D721Med (cell line): ENCODE data around the gene NECTIN2.
"Not testable (repeated sequence)": the region's sequence is repeated elsewhere in the genome, so short reads cannot be mapped to it uniquely, and the experiment has no call there.

Experiments
- DNase-seq: peaks from one replicate; pipeline ENCODE4 v3.0.0; 2011; ENCODE audit warnings: low spot score; ENCODE audit not compliant: insufficient read length
- FAIRE-seq: peaks from 2 replicates; lab custom pipeline; 2011; peaks lifted over from hg19 to GRCh38; lab: Jason Lieb, UNC
- CTCF ChIP-seq: IDR thresholded peaks from 2 replicates; pipeline ENCODE4 v1.5.1; 2012; ENCODE audit warnings: mild to moderate bottlenecking, control low read depth; ENCODE audit not compliant: insufficient read depth; ENCODE audit errors: missing control alignments

The NECTIN2 gene

GRCh38 chr19:44887648-44888047 lies 41.6 kb downstream of the NECTIN2 start:
- DNase-seq: no peak
- no peak for TF ChIP-seq CTCF
- FAIRE-seq: no peak

- not testable (repeated sequence) for DNase-seq, FAIRE-seq
These were observed 42.2 kb downstream of the NECTIN2 start for GRCh38 chr19:44888335-44888734.

GRCh38 chr19:44889830-44890365 lies 43.8 kb downstream of the NECTIN2 start:
- FAIRE-seq: no peak
- no peak for DNase-seq
- TF ChIP-seq CTCF: no peak

- FAIRE-seq: peak; percentile 77
- no peak for TF ChIP-seq CTCF
- peak; percentile 79 for DNase-seq
These were observed 44.4 kb downstream of the NECTIN2 start for GRCh38 chr19:44890366-44891015.

GRCh38 chr19:44891016-44891882 lies 45.2 kb downstream of the NECTIN2 start, which contains the start of gene TOMM40:
TSS of gene TOMM40 (plus strand) at chr19:44891254. CDS start at chr19:44891416, 162 bp downstream.
- DNase-seq (peak; percentile 98), FAIRE-seq (no peak)
- no peak for TF ChIP-seq CTCF

GRCh38 chr19:44892932-44893331 lies 46.8 kb downstream of the NECTIN2 start:
- FAIRE-seq: no peak
- no peak for TF ChIP-seq CTCF

GRCh38 chr19:44893332-44894051 lies 47.4 kb downstream of the NECTIN2 start:
- no peak for TF ChIP-seq CTCF
- DNase-seq (no peak), FAIRE-seq (no peak)

More at GRCh38 chr19:44892932-44893331, 46.8 kb downstream of the NECTIN2 start:
- DNase-seq: no peak
